Immature natural killer cell (primary cell): Measurements from ENCODE around the gene C20orf204. TPM values are rescaled to one million over a fixed set of nuclear protein-coding genes. Genes with fewer than 3 reads are reported as not detected.
"Not testable (repeated sequence)": the region's sequence is repeated elsewhere in the genome, so short reads cannot be mapped to it uniquely, and the experiment has no call there.

ENCODE experiments used
- DNase-seq, 3 donors: peaks; one replicate each; pipeline ENCODE4 v3.0.0; 2022; ENCODE audit warnings: mixed read lengths in 1 of 3
- H3K27ac Mint-ChIP-seq, 6 donors: one replicate each; pipeline ENCODE4 v1.8.0; 2020; ENCODE audit warnings: mixed read lengths in 6 of 6, mild to moderate bottlenecking in 5 of 6, inconsistent platforms in 4 of 6, moderate library complexity in 3 of 6
- H3K27me3 Mint-ChIP-seq, 3 donors: one replicate each; pipeline ENCODE4 v1.8.0; 2020 to 2021; ENCODE audit warnings: low read depth in 3 of 3, mild to moderate bottlenecking in 3 of 3, mixed read lengths in 3 of 3, moderate library complexity in 3 of 3, inconsistent platforms in 1 of 3
- H3K36me3 Mint-ChIP-seq, 3 donors: one replicate each; pipeline ENCODE4 v1.8.0; 2020; ENCODE audit warnings: mixed read lengths in 3 of 3, inconsistent platforms in 2 of 3, mild to moderate bottlenecking in 2 of 3
- H3K4me1 Mint-ChIP-seq, 2 donors: one replicate each; pipeline ENCODE4 v1.8.0; 2020; ENCODE audit warnings: inconsistent platforms in 2 of 2, mild to moderate bottlenecking in 2 of 2, mixed read lengths in 2 of 2, moderate library complexity in 1 of 2
- H3K4me3 Mint-ChIP-seq, 5 donors: one replicate each; pipeline ENCODE4 v1.8.0; 2020; ENCODE audit warnings: mild to moderate bottlenecking in 5 of 5, mixed read lengths in 5 of 5, inconsistent platforms in 3 of 5, moderate library complexity in 3 of 5
- H3K9me3 Mint-ChIP-seq, 6 donors: one replicate each; pipeline ENCODE4 v1.8.0; 2020; ENCODE audit warnings: mild to moderate bottlenecking in 6 of 6, mixed read lengths in 6 of 6, inconsistent platforms in 4 of 6, moderate library complexity in 3 of 6
- polyA plus RNA-seq, 3 donors: library from polyadenylated mRNA; unstranded; fragments of 300-500 nt; fragmentation: Illumina TruSeq; gene quantifications; one replicate each; pipeline ENCODE4 v1.2.3, GENCODE V29; 2021

The C20orf204 gene, protein sequence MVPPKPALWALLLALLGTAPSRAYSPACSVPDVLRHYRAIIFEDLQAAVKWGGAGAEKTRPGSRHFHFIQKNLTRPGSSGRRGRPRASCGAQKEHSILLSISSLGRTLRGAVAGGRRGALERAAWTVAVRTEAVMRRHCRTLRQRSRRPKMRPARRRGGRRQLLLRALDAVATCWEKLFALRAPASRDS
- not detected for polyA plus RNA-seq

GRCh38 chr20:64035933-64036345 is at the start of gene C20orf204:
TSS of gene C20orf204 (plus strand) at chr20:64036182. CDS start at chr20:64036324, 142 bp downstream.
- Mint-ChIP-seq H3K27ac (no peak within 1 kb of the TSS), H3K4me3 (peak within 1 kb of the TSS in 2 of 5 donors; percentile 33 to 61), H3K27me3 (peaks cover 3 to 5% (median 5%) of the 10 kb centered on the region in 3 donors), H3K4me1 (peaks cover 0 to 5% of the 10 kb centered on the region in 2 donors), H3K36me3 (peaks cover 0 to 3% (median 0%) of the 10 kb centered on the region in 3 donors), H3K9me3 (no peaks in the 10 kb centered on the region)
- no peak for DNase-seq

DNA sequence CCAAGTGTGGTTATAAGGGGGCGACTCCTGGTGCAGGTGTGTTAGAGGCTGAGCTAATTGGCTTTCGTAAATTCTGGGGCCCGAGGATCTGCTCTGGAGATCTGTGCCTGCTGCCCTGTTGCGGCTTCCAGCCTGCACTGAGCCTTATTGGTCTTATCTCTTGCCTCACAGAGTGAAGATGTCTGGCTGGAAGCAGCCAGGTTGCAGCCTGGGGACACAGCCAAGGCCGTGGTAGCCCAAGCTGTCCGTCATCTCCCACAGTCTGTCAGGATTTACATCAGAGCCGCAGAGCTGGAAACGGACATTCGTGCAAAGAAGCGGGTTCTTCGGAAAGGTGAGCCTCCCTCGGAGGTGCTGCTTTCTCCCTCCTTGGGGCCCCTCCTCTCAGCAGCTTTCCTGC is 35.1 kb upstream of the C20orf204 start:
- Mint-ChIP-seq H3K27ac (no peak overlapping the region), H3K4me3 (no peak overlapping the region), H3K4me1 (peaks cover 2 to 7% of the 10 kb centered on the region in 2 donors), H3K9me3 (no peaks in the 10 kb centered on the region), H3K27me3 (peaks cover 0 to 2% (median 2%) of the 10 kb centered on the region in 3 donors), H3K36me3 (peaks cover 15 to 34% (median 16%) of the 10 kb centered on the region in 3 donors)
- no peak for DNase-seq

GRCh38 chr20:64001607-64002011 is 34.4 kb upstream of the C20orf204 start:
- Mint-ChIP-seq H3K36me3 (peaks cover 15 to 33% (median 16%) of the 10 kb centered on the region in 3 donors), H3K27me3 (peaks cover 0 to 2% (median 2%) of the 10 kb centered on the region in 3 donors), H3K4me3 (no peak overlapping the region), H3K4me1 (peaks cover 2 to 7% of the 10 kb centered on the region in 2 donors), H3K9me3 (no peaks in the 10 kb centered on the region), H3K27ac (peak overlapping the region in 1 of 6 donors; percentile 34)
- no peak for DNase-seq

DNA sequence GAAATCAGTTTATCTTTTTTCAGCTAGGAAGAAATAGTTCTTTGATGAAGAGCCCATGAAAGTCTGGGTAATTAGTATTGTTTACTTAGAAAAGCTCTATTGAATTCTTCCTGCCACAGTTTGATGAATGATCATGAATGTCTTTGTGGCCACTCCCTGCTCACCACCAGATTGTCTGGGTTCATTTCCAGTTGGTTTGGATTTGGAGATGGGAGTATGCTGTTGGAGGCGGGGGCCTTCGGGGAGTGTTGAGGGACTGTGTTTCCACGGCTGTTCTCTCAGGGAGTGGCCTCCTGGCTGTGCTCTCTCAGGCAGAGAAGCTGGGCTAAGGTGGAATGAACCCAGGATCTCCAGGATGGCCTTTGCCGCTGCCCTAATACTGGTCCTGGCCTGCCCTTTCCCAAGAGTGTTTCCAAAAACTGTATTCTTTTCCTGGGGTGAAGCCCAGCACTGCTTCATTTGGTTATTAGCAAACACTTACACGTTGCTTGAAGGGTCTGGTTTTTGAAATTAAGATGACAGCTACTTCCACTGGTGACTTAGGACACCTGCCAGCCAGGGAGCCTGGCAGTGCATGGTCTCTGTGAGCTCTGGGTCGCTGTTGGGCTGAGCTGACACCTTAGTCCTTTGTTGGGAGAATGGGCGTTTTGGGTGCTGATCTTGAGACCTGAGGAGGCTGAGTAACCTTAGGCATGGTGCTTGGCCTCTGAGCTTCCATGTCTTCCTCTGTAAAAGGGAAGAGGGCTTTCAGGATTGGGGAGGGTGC is 31.8 kb upstream of the C20orf204 start:
- Mint-ChIP-seq H3K4me1 (peaks cover 7 to 16% of the 10 kb centered on the region in 2 donors), H3K27ac (no peak overlapping the region), H3K9me3 (no peaks in the 10 kb centered on the region), H3K36me3 (peaks cover 17 to 34% (median 20%) of the 10 kb centered on the region in 3 donors), H3K27me3 (peaks cover 0 to 2% (median 2%) of the 10 kb centered on the region in 3 donors), H3K4me3 (no peak overlapping the region)
- no peak for DNase-seq

DNA sequence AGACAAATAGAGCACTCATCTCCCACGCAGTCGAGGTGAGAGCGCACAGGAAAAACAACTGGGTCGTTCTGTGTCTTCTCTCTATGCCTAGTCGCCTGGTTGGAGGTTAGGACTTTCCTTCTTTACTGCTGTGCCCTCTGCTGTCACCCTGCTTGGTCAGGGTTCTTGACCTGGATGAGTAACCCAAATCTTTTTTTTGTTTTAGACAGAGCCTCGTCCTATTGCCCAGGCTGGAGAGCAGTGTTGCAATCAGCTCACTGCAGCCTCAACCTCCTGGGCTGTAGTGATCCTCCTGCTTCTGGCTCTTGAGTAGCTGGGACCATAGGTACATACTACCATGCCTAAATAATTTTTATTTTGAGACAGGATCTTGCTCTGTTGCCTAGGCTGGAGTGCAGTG is 30.6 kb upstream of the C20orf204 start:
- no peak for DNase-seq
- Mint-ChIP-seq H3K36me3 (peaks cover 16 to 38% (median 22%) of the 10 kb centered on the region in 3 donors), H3K4me1 (peaks cover 16 to 28% of the 10 kb centered on the region in 2 donors), H3K27ac (peak overlapping the region in 1 of 6 donors; percentile 30), H3K9me3 (peaks cover 0 to 7% (median 0%) of the 10 kb centered on the region in 6 donors), H3K27me3 (peaks cover 0 to 2% (median 2%) of the 10 kb centered on the region in 3 donors), H3K4me3 (no peak overlapping the region)

- peaks cover 0 to 7% (median 0%) of the 10 kb centered on the region in 6 donors for H3K9me3 Mint-ChIP-seq
- DNase-seq: no peak
- H3K36me3 Mint-ChIP-seq: peaks cover 16 to 36% (median 20%) of the 10 kb centered on the region in 3 donors
- H3K4me3 Mint-ChIP-seq: no peak overlapping the region
- H3K4me1 Mint-ChIP-seq: peaks cover 23 to 36% of the 10 kb centered on the region in 2 donors
- peak overlapping the region in 1 of 6 donors; percentile 45 for H3K27ac Mint-ChIP-seq
- H3K27me3 Mint-ChIP-seq: peaks cover 0 to 2% (median 2%) of the 10 kb centered on the region in 3 donors
Observed at GRCh38 chr20:64006490-64006889, 29.5 kb upstream of the C20orf204 start.

DNA sequence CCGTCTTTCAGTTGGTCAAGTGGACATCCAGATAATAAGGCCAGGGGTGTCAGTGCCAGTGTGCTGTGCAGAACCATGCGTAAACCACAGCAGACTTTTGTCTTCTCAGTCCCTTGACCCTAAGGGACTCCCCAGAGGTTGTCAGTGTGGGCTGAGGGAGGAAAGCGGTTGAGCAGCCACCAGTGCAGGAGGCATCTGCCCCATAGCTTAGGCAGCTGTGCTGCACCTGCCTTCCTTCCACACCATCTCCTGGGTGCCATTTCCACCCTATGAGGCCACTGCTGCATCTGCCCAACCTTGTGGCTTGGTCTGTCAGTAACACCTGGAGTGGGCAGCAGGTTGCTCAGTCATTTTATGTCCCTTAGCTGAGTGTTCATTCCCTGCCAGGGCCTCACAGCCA is 29.1 kb upstream of the C20orf204 start:
- Mint-ChIP-seq H3K36me3 (peaks cover 16 to 33% (median 17%) of the 10 kb centered on the region in 3 donors), H3K9me3 (peaks cover 0 to 7% (median 0%) of the 10 kb centered on the region in 6 donors), H3K27me3 (peaks cover 0 to 2% (median 2%) of the 10 kb centered on the region in 3 donors), H3K4me1 (peaks cover 24 to 36% of the 10 kb centered on the region in 2 donors), H3K4me3 (no peak overlapping the region), H3K27ac (peak overlapping the region in 1 of 6 donors; percentile 45)
- peak in 2 of 3 donors; percentile 8 to 11 for DNase-seq

- Mint-ChIP-seq H3K4me3 (peak overlapping the region in 3 of 5 donors; percentile 3 to 17 (median 7)), H3K27me3 (peaks cover 0 to 5% (median 0%) of the 10 kb centered on the region in 3 donors), H3K9me3 (peaks cover 0 to 7% (median 0%) of the 10 kb centered on the region in 6 donors), H3K27ac (peak overlapping the region; percentile 15 to 84 (median 74)), H3K36me3 (peaks cover 17 to 32% (median 18%) of the 10 kb centered on the region in 3 donors), H3K4me1 (peaks cover 43 to 55% of the 10 kb centered on the region in 2 donors)
- peak; percentile 28 to 50 (median 35) for DNase-seq
Observed at GRCh38 chr20:64009811-64010387, 26.1 kb upstream of the C20orf204 start.

DNA sequence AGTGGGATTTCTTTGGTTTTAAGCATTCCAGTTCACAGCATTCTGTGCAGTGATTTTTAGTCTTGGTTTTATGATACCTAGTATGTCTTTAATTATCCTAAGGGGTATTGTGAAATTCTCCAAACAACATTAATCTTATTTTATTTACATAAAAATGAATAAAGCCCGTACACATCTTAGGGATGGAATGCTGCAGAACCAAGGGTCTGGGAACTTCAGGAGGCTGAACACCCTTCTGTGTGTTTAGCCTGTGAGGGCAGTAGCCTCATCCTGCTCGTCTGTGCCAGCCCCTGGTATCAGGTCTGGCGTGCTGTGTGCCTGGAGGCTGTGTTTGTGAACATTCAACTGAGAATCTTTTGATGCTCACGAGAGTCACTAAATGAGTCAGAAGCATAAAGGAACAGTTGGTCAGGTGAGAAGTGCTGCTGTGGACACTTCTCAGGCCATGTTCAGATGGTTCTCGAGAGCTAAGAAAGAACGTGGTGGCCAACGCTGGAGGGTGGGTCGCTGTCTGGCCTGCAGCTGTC is 25.2 kb upstream of the C20orf204 start:
- H3K36me3 Mint-ChIP-seq: peaks cover 17 to 33% (median 19%) of the 10 kb centered on the region in 3 donors
- peaks cover 0 to 7% (median 0%) of the 10 kb centered on the region in 6 donors for H3K9me3 Mint-ChIP-seq
- no peak for DNase-seq
- peak overlapping the region; percentile 15 to 84 (median 78) for H3K27ac Mint-ChIP-seq
- no peak overlapping the region for H3K4me3 Mint-ChIP-seq
- H3K27me3 Mint-ChIP-seq: peaks cover 0 to 5% (median 0%) of the 10 kb centered on the region in 3 donors
- peaks cover 46 to 57% of the 10 kb centered on the region in 2 donors for H3K4me1 Mint-ChIP-seq

GRCh38 chr20:64011366-64011779 is 24.6 kb upstream of the C20orf204 start:
- H3K4me1 Mint-ChIP-seq: peaks cover 46 to 57% of the 10 kb centered on the region in 2 donors
- peaks cover 17 to 33% (median 20%) of the 10 kb centered on the region in 3 donors for H3K36me3 Mint-ChIP-seq
- peak overlapping the region in 1 of 5 donors; percentile 30 for H3K4me3 Mint-ChIP-seq
- H3K27ac Mint-ChIP-seq: peak overlapping the region; percentile 15 to 79 (median 78)
- peaks cover 0 to 5% (median 0%) of the 10 kb centered on the region in 3 donors for H3K27me3 Mint-ChIP-seq
- peaks cover 0 to 7% (median 0%) of the 10 kb centered on the region in 6 donors for H3K9me3 Mint-ChIP-seq
- no peak for DNase-seq

GRCh38 chr20:64012385-64013154 is 23.4 kb upstream of the C20orf204 start:
- DNase-seq, H3K9me3 Mint-ChIP-seq, H3K27me3 Mint-ChIP-seq: not testable (repeated sequence)
- Mint-ChIP-seq H3K4me3 (peak overlapping the region in 4 of 5 donors; percentile 40 to 76 (median 69)), H3K4me1 (peaks cover 47 to 57% of the 10 kb centered on the region in 2 donors), H3K27ac (peak overlapping the region in 5 of 6 donors; percentile 74 to 91 (median 87)), H3K36me3 (peaks cover 19 to 36% (median 24%) of the 10 kb centered on the region in 3 donors)

GRCh38 chr20:64015635-64016034 is 20.3 kb upstream of the C20orf204 start:
- Mint-ChIP-seq H3K9me3 (no peaks in the 10 kb centered on the region), H3K4me3 (no peak overlapping the region), H3K4me1 (peaks cover 33 to 34% of the 10 kb centered on the region in 2 donors), H3K27ac (peak overlapping the region in 3 of 6 donors; percentile 6 to 44 (median 23)), H3K27me3 (peaks cover 0 to 4% (median 0%) of the 10 kb centered on the region in 3 donors), H3K36me3 (peaks cover 14 to 33% (median 18%) of the 10 kb centered on the region in 3 donors)
- DNase-seq: no peak
